Superior temporal gyrus (tissue), 1 donor: ENCODE results near the gene DNAJB14.

Experiments used
- DNase-seq: peaks from one replicate; pipeline ENCODE4 v3.0.0-alpha.2; 2016; ENCODE audit errors: extremely low spot score

Gene DNAJB14

GRCh38 chr4:99872570-99872969 lies 73.8 kb downstream of the DNAJB14 start:
- DNase-seq: no peak

- no peak for DNase-seq
Measured at GRCh38 chr4:99868126-99868596, 78.3 kb downstream of the DNAJB14 start.

DNA sequence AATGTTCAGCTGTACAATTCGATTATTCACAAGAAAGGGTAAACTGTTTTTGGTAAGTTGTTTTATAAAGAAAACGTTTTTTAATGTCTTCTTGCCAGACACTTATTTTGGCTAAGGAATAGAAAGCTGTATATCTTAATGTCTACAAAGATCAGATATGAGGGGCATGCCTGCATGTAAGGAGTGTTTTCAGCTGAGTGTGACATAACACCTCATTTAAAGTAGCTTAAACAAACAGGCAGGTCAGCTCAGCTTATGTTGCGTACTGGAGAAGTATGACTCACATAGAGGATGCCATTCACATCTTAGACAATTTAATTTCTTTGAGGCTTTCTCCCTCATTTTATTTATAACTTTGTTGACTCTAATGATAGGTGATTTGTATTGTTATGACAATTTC lies 82.6 kb downstream of the DNAJB14 start:
- no peak for DNase-seq

- DNase-seq: no peak
Measured at GRCh38 chr4:99861120-99861905, 85.1 kb downstream of the DNAJB14 start.

GRCh38 chr4:99860521-99860920 lies 85.9 kb downstream of the DNAJB14 start:
- no peak for DNase-seq

DNA sequence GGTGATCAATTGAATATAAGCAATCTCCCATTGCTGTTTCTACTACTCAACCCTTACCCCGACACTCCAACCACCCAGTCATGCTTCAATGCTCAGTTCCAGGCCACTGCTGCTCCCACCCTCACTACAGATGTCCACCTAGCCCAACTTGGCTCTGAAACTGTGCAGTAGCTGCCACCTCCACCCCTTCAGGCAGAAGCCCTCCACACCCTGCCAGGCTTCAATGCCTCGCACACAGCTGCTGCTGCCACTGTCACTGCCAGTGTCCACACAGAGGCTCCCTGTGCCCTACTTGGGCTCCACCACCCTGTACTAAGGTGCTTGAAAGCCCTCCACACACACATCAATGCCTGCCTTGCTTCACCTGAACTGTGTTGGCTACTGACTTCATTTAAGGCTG lies 86.8 kb downstream of the DNAJB14 start:
- no peak for DNase-seq

DNA sequence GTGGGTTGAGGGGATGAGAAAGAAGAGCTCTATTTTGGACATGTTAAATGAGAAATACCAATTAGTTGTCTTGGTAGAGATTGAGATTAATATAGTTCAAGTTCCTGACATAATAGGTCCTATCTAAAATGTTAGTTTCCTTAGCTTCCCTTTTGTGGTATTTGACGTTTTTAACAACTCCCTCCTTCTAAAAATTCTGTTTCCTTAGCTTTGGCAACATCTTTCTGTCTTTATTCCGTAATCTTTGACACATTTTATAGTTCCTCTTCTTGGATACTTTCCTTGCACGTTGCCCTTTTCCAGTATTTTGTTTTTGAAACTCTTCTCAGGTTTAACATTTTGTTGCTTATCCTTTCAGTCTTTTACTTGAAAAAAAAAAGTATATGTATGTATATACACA lies 89.1 kb downstream of the DNAJB14 start:
- no peak for DNase-seq

DNA sequence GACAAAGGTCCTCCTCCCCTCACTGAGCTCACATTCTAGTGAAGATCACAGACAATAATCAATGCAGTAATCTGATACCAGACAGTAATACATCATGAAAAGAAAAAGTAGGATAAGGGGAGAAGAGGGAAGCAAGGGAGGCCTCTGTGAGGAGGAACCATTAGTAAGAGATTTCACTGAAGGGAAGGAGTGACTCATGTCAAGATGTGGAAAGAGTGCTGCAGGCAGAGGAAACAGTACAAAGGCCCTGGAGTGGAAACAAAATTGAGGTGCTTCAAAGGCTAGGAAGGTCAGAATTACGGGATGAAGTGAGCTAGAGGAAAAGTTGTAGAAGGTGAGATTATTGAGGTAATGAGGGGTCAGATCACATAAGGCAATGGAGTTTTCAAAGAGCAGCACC lies 90.3 kb downstream of the DNAJB14 start:
- DNase-seq: no peak

DNA sequence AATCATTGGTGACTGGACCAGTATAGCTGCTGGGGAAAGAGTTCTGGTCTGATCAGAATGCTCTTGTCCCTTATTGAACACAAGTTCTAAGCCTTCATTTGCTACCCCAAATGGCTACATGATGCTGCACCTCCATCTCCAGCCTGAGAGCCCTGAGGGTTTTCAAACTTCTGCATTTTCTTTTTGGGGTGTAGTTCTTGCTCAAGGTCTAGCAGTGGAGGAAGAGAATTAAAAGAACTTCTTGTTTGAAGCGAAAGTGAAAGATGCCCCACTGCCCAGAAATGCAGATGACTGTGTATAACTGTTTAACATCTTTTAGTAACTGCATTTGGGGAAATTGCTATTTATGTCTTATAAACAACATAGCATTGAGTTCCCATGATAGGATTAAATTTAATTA lies 90.7 kb downstream of the DNAJB14 start:
- no peak for DNase-seq

DNA sequence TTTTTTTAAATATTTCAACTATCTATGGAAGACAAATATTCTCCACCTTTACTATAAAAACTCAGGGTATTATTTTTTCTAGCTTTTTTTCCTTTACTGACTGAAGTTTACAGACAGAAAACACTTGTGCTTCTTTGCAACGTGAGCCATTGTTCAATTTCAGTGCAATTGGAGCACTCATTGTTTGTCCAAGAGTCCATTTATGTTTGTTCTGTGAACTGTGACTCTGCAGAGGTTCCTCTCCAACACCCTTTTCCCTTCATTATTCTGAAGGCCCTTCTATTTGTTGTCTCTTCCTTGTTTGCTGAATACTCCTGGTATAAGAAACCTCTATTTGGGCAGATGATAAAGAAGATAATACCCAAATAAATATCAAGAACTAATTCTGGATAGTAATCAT lies 92.4 kb downstream of the DNAJB14 start:
- DNase-seq: no peak

DNA sequence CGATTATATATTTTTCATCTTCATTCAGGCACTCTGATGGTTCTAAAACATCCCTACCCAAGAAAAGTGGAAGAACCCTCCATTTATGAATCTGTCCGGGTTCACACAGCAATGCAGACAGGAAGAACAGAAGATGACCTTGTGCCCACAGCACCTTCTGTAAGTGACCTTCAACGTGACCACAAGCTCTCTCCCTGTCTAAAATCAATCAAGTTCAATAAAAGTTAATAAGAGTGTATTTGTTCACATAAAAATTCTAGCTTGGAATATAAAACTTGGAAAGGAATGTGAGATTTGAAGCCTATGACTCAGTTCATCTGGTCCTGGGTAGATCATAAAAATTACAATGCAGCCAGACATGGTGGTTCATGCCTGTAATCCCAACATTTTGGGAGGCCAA lies 93.2 kb downstream of the DNAJB14 start:
- no peak for DNase-seq

DNA sequence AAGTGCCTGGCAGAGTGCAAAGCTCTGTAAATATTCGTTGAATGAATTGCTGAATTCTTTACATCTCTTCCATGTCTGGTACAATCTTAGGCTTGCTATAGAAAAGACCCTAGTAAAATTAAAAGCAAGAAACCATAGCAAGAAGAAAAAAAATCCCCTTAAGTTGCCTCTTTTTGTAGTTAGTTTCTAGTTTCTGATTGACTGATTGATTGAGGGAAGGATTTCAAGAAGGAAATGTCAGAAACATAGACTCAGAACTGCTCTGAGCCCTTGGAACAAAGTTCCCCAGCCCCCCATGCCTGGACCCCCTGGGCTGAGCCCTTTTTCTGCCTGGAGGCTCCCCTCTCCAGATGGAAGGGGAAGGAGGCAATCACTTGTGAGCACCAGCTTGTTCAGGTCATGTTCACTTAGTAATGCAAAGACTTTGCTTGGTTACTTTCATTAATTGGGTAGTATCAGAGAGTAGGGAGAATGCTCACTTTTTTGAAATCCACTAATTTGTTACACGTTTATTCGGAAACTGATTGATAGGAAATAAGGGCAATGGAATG lies 94.1 kb downstream of the DNAJB14 start:
- no peak for DNase-seq

DNA sequence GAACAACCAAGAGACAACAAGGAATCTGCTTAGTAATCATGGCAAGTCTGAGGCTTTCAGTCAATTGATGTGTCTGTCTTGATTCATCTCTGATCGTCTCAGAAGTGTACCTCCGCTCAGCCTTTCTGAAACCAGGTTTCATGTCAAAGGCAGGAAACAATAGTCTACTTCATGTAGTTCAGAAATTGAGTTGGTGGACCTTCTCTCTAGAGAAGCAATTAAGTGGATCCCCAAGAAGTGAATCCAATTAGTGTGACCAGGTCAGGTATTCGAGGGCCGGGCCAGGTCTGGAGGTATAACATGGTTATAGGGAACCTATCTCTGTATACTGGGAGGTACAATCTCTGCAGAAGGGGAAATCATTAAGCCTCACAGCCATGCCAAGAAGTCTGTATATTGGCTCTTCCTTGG lies 97.8 kb downstream of the DNAJB14 start:
- no peak for DNase-seq

DNA sequence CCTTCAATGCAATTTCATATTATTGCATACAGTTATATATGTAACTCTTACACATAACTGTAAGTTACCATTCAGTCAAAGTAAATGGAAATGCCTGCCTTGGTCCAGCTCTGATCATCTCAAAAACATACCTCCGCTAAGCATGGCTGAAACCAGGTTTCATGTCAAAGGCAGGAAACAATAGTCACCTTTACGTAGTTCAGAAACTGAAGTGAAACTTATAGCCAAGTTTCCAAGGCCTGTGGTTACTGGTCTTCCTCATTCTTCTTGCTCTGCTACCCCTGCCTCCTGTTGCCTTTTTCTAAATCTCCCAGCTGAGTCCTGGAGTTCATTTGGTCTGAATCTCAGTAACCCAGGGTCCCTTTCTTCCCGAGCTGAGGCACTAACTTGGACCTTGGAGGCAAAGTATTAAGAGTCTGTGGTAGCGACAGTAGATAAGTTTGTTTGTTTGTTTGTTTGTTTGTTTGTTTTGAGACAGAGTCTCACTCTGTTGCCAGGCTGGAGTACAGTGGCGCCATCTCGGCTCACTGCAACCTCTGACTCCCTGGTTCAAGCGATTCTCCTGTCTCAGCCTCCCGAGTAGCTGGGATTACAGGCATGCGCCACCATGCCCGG lies 98.9 kb downstream of the DNAJB14 start:
- no peak for DNase-seq

GRCh38 chr4:99846891-99847290 lies 99.5 kb downstream of the DNAJB14 start:
- DNase-seq: no peak
